ENCODE results near the gene UBE2L6.

The UBE2L6 gene

DNA sequence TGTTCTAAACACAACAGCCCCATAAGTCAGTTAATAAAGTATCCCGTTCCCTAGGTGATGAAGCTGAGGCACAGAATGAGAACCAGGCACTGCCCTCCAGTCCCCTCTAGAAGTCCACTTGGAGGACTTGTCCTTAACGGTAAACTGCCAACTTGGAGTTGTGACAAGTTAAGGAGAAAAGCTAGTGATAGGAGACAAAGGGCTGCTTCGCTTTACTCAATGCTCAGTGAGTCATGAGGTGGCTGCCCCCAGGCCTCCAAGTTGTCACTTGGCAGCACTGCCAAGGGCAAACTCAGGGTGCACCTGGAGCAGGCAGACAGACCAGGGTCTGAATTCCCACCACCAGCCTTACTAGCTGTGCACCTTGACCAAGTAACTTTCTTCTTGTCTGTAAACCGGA is 65.5 kb downstream of the UBE2L6 start:
- peak in 1 of 58 donors; percentile 31 for DNase-seq

Data from anterior cingulate cortex (tissue), 58 donors.